Uterus (tissue), 2 donors: ENCODE data around the gene CYYR1.

Experiments
- POLR2A ChIP-seq, 2 donors: fragments of 450-650 bp; IDR thresholded peaks; one replicate each; pipeline ENCODE4 v1.6.1; 2016; ENCODE audit warnings: antibody characterized with exemption in 2 of 2, mild to moderate bottlenecking in 1 of 2, moderate library complexity in 1 of 2
- TF ChIP-seq, protein P1 (sequence below), 4 experiments: fragments of 200-600 bp in 2 of 4; fragments of 450-650 bp in 2 of 4; sonication (generic) in 2 of 4; IDR thresholded peaks; one replicate each; pipeline ENCODE4 v1.5.1; 2016 to 2019; ENCODE audit warnings: antibody characterized with exemption in 4 of 4, mild to moderate bottlenecking in 2 of 4, moderate library complexity in 1 of 4

DNA sequence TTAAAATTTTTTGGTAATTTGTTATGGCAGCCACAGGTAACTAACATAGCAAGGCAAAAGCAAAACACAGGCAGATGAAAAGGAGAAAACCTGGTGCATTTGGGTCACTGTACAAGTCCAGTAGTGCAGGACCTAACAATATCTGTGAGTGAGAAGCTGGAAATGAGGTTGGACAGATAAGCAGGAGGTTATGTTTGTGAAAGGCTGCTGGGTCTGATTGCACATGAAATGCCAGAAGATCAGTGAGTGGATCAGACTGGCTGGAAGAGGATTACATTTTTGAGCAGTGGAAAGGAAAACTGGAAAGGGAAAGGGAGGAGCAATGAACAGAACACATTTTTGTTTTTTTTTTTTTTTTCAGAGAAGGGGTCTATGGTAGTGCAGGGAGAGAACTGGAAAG is 73.6 kb downstream of the CYYR1 start:
- TF ChIP-seq, protein P1, sequence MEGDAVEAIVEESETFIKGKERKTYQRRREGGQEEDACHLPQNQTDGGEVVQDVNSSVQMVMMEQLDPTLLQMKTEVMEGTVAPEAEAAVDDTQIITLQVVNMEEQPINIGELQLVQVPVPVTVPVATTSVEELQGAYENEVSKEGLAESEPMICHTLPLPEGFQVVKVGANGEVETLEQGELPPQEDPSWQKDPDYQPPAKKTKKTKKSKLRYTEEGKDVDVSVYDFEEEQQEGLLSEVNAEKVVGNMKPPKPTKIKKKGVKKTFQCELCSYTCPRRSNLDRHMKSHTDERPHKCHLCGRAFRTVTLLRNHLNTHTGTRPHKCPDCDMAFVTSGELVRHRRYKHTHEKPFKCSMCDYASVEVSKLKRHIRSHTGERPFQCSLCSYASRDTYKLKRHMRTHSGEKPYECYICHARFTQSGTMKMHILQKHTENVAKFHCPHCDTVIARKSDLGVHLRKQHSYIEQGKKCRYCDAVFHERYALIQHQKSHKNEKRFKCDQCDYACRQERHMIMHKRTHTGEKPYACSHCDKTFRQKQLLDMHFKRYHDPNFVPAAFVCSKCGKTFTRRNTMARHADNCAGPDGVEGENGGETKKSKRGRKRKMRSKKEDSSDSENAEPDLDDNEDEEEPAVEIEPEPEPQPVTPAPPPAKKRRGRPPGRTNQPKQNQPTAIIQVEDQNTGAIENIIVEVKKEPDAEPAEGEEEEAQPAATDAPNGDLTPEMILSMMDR (IDR thresholded peaks at IDR 0.05), result no peak
- TF ChIP-seq POLR2A (IDR thresholded peaks at IDR 0.05), result no peak
